NCI-H128 (cell line): Measurements from ENCODE around the gene ENG.
A peak's percentile ranks its signal among the peaks of the same experiment; 100 is the strongest.

Source experiments
- DNase-seq: peaks from one replicate; lab custom pipeline; 2025; ENCODE audit not compliant: unreplicated experiment; lab: John Stamatoyannopoulos, UW

The ENG gene

GRCh38 chr9:127777368-127777980 lies 77.0 kb downstream of the ENG start:
- DNase-seq = no peak

GRCh38 chr9:127776924-127777289 lies 77.6 kb downstream of the ENG start:
- no peak for DNase-seq

- DNase-seq = no peak
These were observed 78.1 kb downstream of the ENG start for GRCh38 chr9:127776195-127776923.

- DNase-seq = no peak
These were observed 80.5 kb downstream of the ENG start for GRCh38 chr9:127773981-127774380.

GRCh38 chr9:127773272-127773671 lies 81.2 kb downstream of the ENG start:
- no peak for DNase-seq

GRCh38 chr9:127772603-127773002 lies 81.9 kb downstream of the ENG start:
- DNase-seq = no peak

GRCh38 chr9:127771570-127772189 lies 82.8 kb downstream of the ENG start:
- no peak for DNase-seq

- DNase-seq = peak; percentile 97
These were observed 83.4 kb downstream of the ENG start for GRCh38 chr9:127770905-127771569.

GRCh38 chr9:127770583-127770904 lies 83.9 kb downstream of the ENG start:
- no peak for DNase-seq

- DNase-seq = no peak
These were observed 84.4 kb downstream of the ENG start for GRCh38 chr9:127769929-127770582.

- DNase-seq = no peak
These were observed 85.4 kb downstream of the ENG start for GRCh38 chr9:127769101-127769500.

- no peak for DNase-seq
These were observed 85.8 kb downstream of the ENG start for GRCh38 chr9:127768698-127769097.

GRCh38 chr9:127767909-127768331 lies 86.5 kb downstream of the ENG start:
- no peak for DNase-seq

- no peak for DNase-seq
These were observed 87.0 kb downstream of the ENG start for GRCh38 chr9:127767410-127767809.

- DNase-seq = no peak
These were observed 89.0 kb downstream of the ENG start for GRCh38 chr9:127765418-127765817.
